Gastrocnemius medialis (tissue), 4 donors: ENCODE results near the gene PCDH9. TPM values are rescaled to one million over a fixed set of nuclear protein-coding genes. Genes with fewer than 3 reads are reported as not detected.
"Not testable (repeated sequence)": the region's sequence is repeated elsewhere in the genome, so short reads cannot be mapped to it uniquely, and the experiment has no call there.

Experiments used
- ATAC-seq, 2 donors: fragments of 150-250 bp; one replicate each; pipeline ENCODE4 v1.9.1; 2016
- DNase-seq, 2 donors: peaks; one replicate each; pipeline ENCODE4 v3.0.0-alpha.2; 2019
- H3K27ac ChIP-seq, 4 donors: fragments of 200-600 bp; sonication (generic); 1 replicate in 1 of 4; 2 replicates in 3 of 4; pipeline ENCODE4 v1.5.1; 2016 to 2018; ENCODE audit warnings: mild to moderate bottlenecking in 2 of 4, moderate library complexity in 1 of 4
- H3K27me3 ChIP-seq, 3 donors: fragments of 200-600 bp; sonication (generic) in 2 of 3; 1 replicate in 1 of 3; 2 replicates in 2 of 3; pipeline versions ENCODE4 v1.5.1 to v1.6.0; 2016 to 2019; ENCODE audit warnings: mild to moderate bottlenecking in 1 of 3, moderate library complexity in 1 of 3
- H3K36me3 ChIP-seq, 2 donors: fragments of 200-600 bp; sonication (generic) in 1 of 2; one replicate each; pipeline ENCODE4 v1.5.1; 2017 to 2018
- H3K4me1 ChIP-seq, 2 donors: fragments of 200-600 bp; sonication (generic) in 1 of 2; one replicate each; pipeline ENCODE4 v1.5.1; 2016 to 2017; ENCODE audit warnings: mild to moderate bottlenecking in 2 of 2
- H3K4me3 ChIP-seq, 4 donors: fragments of 200-600 bp; sonication (generic) in 3 of 4; 1 replicate in 1 of 4; 2 replicates in 3 of 4; pipeline ENCODE4 v1.5.1; 2016 to 2019; ENCODE audit warnings: mild to moderate bottlenecking in 2 of 4
- H3K9me3 ChIP-seq, 3 donors: fragments of 200-600 bp; sonication (generic) in 2 of 3; 1 replicate in 1 of 3; 2 replicates in 2 of 3; pipeline ENCODE4 v1.5.1; 2016 to 2019
- POLR2A ChIP-seq, 2 donors: fragments of 450-650 bp; IDR thresholded peaks; one replicate each; pipeline ENCODE4 v1.6.1; 2017; ENCODE audit warnings: antibody characterized with exemption in 2 of 2, mild to moderate bottlenecking in 2 of 2, moderate library complexity in 2 of 2
- in situ Hi-C, 4 donors: fragments of 200-750 bp; cut with MboI; loops; one replicate each; pipeline versions ENCODE4 v1.15.0 to v1.8.0; 2017; ENCODE audit warnings: low sequenced_read_pairs in 4 of 4
- intact Hi-C: fragments of 100-400 bp; cut with DNase I; formaldehyde crosslinking; loops from one replicate; pipeline ENCODE4 v1.15.1; 2023; ENCODE audit warnings: low total_unique reads
- total RNA-seq, 4 donors: library from RNA; depleted of rRNA; stranded (reverse); fragments of >200 nt; gene quantifications; one replicate each; pipeline versions ENCODE4 v1.1.0 to v1.2.3, GENCODE V29; 2016
- TF ChIP-seq, protein P1 (sequence below), 5 experiments: fragments of 450-650 bp in 3 of 5; fragments of 200-600 bp in 2 of 5; sonication (generic) in 2 of 5; IDR thresholded peaks in 4 of 5; conservative IDR thresholded peaks in 1 of 5; 1 replicate in 4 of 5; 2 replicates in 1 of 5; pipeline ENCODE4 v1.5.1; 2016 to 2019; ENCODE audit warnings: antibody characterized with exemption in 5 of 5, mild to moderate bottlenecking in 3 of 5, moderate library complexity in 3 of 5

The PCDH9 gene
- total RNA-seq, 4 donors from 2014 or later, result 1.4 to 2.1 (median 1.9) TPM

DNA sequence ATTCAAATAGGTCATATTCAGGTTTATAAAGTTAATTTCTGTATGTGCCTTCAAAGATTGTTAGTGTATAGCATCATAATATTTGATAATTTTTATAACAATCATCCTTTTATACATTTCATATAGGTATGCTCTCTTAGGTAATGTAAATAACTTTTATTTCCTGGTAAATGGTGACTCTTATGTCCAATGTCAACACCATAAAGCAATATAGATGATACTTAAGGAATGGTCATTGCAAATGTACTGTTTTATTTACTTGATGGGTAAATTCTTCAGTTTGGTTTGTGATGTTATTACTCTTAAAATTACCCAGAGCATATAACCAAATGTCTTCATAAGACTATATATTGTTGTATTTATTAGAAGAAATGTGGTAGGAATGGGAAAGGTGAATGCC lies 928.7 kb downstream of the PCDH9 start:
- intact Hi-C loops (no loop called here), in situ Hi-C loops (no loop called here)
- Histone ChIP-seq H3K27ac (no peak overlapping the region), H3K4me1 (no peaks in the 10 kb centered on the region), H3K36me3 (no peaks in the 10 kb centered on the region), H3K27me3 (no peaks in the 10 kb centered on the region), H3K9me3 (no peaks in the 10 kb centered on the region), H3K4me3 (no peak overlapping the region)
- DNase-seq (no peak), ATAC-seq (no peak)
- TF ChIP-seq, protein P1, sequence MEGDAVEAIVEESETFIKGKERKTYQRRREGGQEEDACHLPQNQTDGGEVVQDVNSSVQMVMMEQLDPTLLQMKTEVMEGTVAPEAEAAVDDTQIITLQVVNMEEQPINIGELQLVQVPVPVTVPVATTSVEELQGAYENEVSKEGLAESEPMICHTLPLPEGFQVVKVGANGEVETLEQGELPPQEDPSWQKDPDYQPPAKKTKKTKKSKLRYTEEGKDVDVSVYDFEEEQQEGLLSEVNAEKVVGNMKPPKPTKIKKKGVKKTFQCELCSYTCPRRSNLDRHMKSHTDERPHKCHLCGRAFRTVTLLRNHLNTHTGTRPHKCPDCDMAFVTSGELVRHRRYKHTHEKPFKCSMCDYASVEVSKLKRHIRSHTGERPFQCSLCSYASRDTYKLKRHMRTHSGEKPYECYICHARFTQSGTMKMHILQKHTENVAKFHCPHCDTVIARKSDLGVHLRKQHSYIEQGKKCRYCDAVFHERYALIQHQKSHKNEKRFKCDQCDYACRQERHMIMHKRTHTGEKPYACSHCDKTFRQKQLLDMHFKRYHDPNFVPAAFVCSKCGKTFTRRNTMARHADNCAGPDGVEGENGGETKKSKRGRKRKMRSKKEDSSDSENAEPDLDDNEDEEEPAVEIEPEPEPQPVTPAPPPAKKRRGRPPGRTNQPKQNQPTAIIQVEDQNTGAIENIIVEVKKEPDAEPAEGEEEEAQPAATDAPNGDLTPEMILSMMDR (IDR thresholded peaks at IDR 0.05 in 4 of 5, conservative IDR thresholded peaks at IDR 0.05 in 1 of 5), result no peak
- TF ChIP-seq POLR2A (IDR thresholded peaks at IDR 0.05), result no peak

GRCh38 chr13:66301006-66301405 lies 929.1 kb downstream of the PCDH9 start:
- no peaks in the 10 kb centered on the region for H3K4me1 ChIP-seq
- no peak overlapping the region for H3K4me3 ChIP-seq
- no peaks in the 10 kb centered on the region for H3K36me3 ChIP-seq
- in situ Hi-C loops, result no loop called here
- ATAC-seq (no peak), DNase-seq (no peak)
- H3K27ac ChIP-seq, result no peak overlapping the region
- no peaks in the 10 kb centered on the region for H3K9me3 ChIP-seq
- no peak for TF ChIP-seq POLR2A (IDR thresholded peaks at IDR 0.05)
- TF ChIP-seq, protein P1 (IDR thresholded peaks at IDR 0.05 in 4 of 5, conservative IDR thresholded peaks at IDR 0.05 in 1 of 5), result no peak
- intact Hi-C loops, result no loop called here
- no peaks in the 10 kb centered on the region for H3K27me3 ChIP-seq

- no peak overlapping the region for H3K27ac ChIP-seq
- TF ChIP-seq, protein P1 (IDR thresholded peaks at IDR 0.05 in 4 of 5, conservative IDR thresholded peaks at IDR 0.05 in 1 of 5), result no peak
- no peak for TF ChIP-seq POLR2A (IDR thresholded peaks at IDR 0.05)
- H3K27me3 ChIP-seq, result no peaks in the 10 kb centered on the region
- intact Hi-C loops (no loop called here), in situ Hi-C loops (no loop called here)
- no peaks in the 10 kb centered on the region for H3K36me3 ChIP-seq
- ATAC-seq (no peak), DNase-seq (no peak)
- no peaks in the 10 kb centered on the region for H3K4me1 ChIP-seq
- no peaks in the 10 kb centered on the region for H3K9me3 ChIP-seq
- H3K4me3 ChIP-seq, result no peak overlapping the region
Measured at GRCh38 chr13:66296875-66297274, 933.3 kb downstream of the PCDH9 start.

DNA sequence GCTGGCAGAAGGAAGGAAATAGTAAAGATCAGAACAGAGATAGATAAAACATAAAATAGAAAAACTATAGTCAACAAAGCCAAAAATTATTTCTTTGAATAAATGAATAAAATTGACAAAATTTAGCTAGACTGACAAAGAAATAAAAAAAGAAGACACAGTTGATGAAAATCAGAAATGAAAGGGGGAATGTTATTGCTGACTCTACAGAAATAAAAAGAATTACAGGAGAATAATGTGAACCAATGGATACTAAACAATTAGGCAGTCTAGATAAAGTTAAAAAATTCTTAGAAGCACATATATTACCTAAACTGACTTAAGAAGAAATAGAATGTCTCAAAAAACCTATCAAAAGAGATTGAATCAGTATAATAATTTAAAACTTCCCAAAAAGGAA lies 933.8 kb downstream of the PCDH9 start:
- Histone ChIP-seq H3K27ac (no peak overlapping the region), H3K9me3 (no peaks in the 10 kb centered on the region), H3K27me3 (no peaks in the 10 kb centered on the region), H3K4me1 (no peaks in the 10 kb centered on the region), H3K36me3 (no peaks in the 10 kb centered on the region), H3K4me3 (no peak overlapping the region)
- intact Hi-C loops (no loop called here), in situ Hi-C loops (no loop called here)
- TF ChIP-seq, protein P1 (IDR thresholded peaks at IDR 0.05 in 4 of 5, conservative IDR thresholded peaks at IDR 0.05 in 1 of 5), result no peak
- ATAC-seq (no peak), DNase-seq (no peak)

DNA sequence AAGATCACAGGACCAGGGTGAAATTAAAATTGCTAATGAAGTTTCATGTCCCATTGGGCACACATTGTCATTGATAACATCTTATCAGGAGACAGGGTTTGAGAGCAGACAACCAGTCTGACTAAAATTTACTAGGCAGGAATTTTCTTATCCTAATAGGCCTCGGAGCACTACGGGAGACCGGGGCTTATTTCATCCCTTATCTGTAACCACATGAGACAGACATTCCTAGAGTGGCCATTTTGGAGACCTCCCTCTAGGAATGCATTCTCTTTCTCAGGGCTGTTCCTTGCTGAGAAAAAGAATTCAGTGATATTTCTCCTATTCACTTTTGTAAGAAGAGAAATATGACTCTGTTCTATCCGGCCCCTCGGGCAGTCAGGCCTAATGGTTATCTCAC lies 943.3 kb downstream of the PCDH9 start:
- H3K36me3 ChIP-seq, H3K9me3 ChIP-seq, H3K27me3 ChIP-seq, intact Hi-C loops, ATAC-seq, H3K4me1 ChIP-seq, H3K4me3 ChIP-seq, H3K27ac ChIP-seq, in situ Hi-C loops, DNase-seq: not testable (repeated sequence)
